SK-N-SH treated with all-trans-retinoic acid at 6 μM for 48 hours (cell line): ENCODE data around the gene CMIP.

Source experiments
- ATAC-seq: fragments of 200-7000 bp; cut with Tn5 transposase; 3 replicates; pipeline ENCODE4 v1.9.1; 2020; ENCODE audit warnings: mild to moderate bottlenecking, moderate library complexity
- BACH2 ChIP-seq: fragments of 250-450 bp; sonication (Bioruptor Pico); IDR thresholded peaks from 2 replicates; pipeline ENCODE4 v1.9.0; 2021; ENCODE audit warnings: mild to moderate bottlenecking, borderline replicate concordance
- CSDC2 ChIP-seq: fragments of 250-450 bp; sonication (Bioruptor Pico); IDR thresholded peaks from 2 replicates; pipeline ENCODE4 v1.5.0; 2020; ENCODE audit warnings: mild to moderate bottlenecking, moderate library complexity
- ESRRG ChIP-seq: fragments of 250-450 bp; sonication (Bioruptor Pico); IDR thresholded peaks from 2 replicates; pipeline ENCODE4 v1.6.1; 2021; ENCODE audit warnings: mild to moderate bottlenecking
- GLIS3 ChIP-seq: fragments of 250-450 bp; sonication (Bioruptor Pico); IDR thresholded peaks from 2 replicates; pipeline ENCODE4 v1.5.0; 2020; ENCODE audit warnings: mild to moderate bottlenecking, moderate library complexity
- ISL1 ChIP-seq: fragments of 250-450 bp; sonication (Bioruptor Pico); IDR thresholded peaks from 2 replicates; pipeline ENCODE4 v2.1.2; 2022; ENCODE audit warnings: mild to moderate bottlenecking, moderate library complexity
- PATZ1 ChIP-seq: fragments of 250-450 bp; sonication (Bioruptor Pico); IDR thresholded peaks from 2 replicates; pipeline ENCODE4 v1.8.0; 2020; ENCODE audit warnings: mild to moderate bottlenecking, moderate library complexity, borderline replicate concordance
- POU6F1 ChIP-seq: fragments of 250-450 bp; sonication (Bioruptor Pico); IDR thresholded peaks from 2 replicates; pipeline ENCODE4 v1.8.0; 2021; ENCODE audit warnings: low read depth, mild to moderate bottlenecking, moderate library complexity, borderline replicate concordance
- PPARA ChIP-seq: fragments of 250-450 bp; sonication (Bioruptor Pico); IDR thresholded peaks from 2 replicates; pipeline ENCODE4 v1.5.0; 2020; ENCODE audit warnings: mild to moderate bottlenecking, borderline replicate concordance
- SNAI2 ChIP-seq: fragments of 250-450 bp; sonication (Bioruptor Pico); IDR thresholded peaks from 2 replicates; pipeline ENCODE4 v1.5.0; 2020; ENCODE audit warnings: mild to moderate bottlenecking, moderate library complexity
- TCF4 ChIP-seq: fragments of 250-450 bp; sonication (Bioruptor Pico); IDR thresholded peaks from 2 replicates; pipeline ENCODE4 v1.8.0; 2021; ENCODE audit warnings: mild to moderate bottlenecking, moderate library complexity, borderline replicate concordance
- TOX ChIP-seq: fragments of 250-450 bp; sonication (Bioruptor Pico); IDR thresholded peaks from 2 replicates; pipeline ENCODE4 v1.8.0; 2021; ENCODE audit warnings: mild to moderate bottlenecking, moderate library complexity, borderline replicate concordance
- TSHZ2 ChIP-seq: fragments of 250-450 bp; sonication (Bioruptor Pico); IDR thresholded peaks from 2 replicates; pipeline ENCODE4 v1.5.0; 2020; ENCODE audit warnings: mild to moderate bottlenecking, moderate library complexity
- ZFP3 ChIP-seq: fragments of 250-450 bp; sonication (Bioruptor Pico); IDR thresholded peaks from 2 replicates; pipeline ENCODE4 v1.5.0; 2020; ENCODE audit warnings: mild to moderate bottlenecking, moderate library complexity
- ZNF8 ChIP-seq: fragments of 450-650 bp; formaldehyde crosslinking; IDR thresholded peaks from 2 replicates; pipeline ENCODE4 v1.5.0; 2020; ENCODE audit warnings: mild to moderate bottlenecking, moderate library complexity
- TF ChIP-seq, protein P1 (sequence below): fragments of 250-450 bp; sonication (Bioruptor Pico); IDR thresholded peaks from 2 replicates; pipeline ENCODE4 v1.5.1; 2020; ENCODE audit warnings: low read depth, mild to moderate bottlenecking, moderate library complexity

Gene CMIP

DNA sequence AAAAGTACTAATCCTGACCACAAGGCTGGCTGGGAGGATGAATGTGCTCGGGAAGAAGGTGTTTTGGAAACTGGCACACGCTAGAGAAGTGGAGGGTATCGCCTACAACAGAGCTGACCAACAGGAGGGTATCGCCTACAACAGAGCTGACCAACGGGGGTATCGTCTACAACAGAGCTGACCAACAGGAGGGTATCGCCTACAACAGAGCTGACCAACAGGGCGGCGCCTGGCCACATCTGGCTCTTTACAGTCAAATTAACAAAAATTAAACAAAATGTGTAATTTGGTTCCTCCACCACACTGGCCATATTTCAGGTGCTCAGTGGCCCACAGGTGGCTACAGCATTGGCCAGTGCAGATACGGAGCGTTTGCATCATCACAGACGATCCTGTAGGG is 153.5 kb downstream of the CMIP start (continued):
- TF ChIP-seq PATZ1 (no peak), ZNF8 (CRISPR knock-in tag) (no peak)
- TF ChIP-seq, all 23 proteins: peak for 0

DNA sequence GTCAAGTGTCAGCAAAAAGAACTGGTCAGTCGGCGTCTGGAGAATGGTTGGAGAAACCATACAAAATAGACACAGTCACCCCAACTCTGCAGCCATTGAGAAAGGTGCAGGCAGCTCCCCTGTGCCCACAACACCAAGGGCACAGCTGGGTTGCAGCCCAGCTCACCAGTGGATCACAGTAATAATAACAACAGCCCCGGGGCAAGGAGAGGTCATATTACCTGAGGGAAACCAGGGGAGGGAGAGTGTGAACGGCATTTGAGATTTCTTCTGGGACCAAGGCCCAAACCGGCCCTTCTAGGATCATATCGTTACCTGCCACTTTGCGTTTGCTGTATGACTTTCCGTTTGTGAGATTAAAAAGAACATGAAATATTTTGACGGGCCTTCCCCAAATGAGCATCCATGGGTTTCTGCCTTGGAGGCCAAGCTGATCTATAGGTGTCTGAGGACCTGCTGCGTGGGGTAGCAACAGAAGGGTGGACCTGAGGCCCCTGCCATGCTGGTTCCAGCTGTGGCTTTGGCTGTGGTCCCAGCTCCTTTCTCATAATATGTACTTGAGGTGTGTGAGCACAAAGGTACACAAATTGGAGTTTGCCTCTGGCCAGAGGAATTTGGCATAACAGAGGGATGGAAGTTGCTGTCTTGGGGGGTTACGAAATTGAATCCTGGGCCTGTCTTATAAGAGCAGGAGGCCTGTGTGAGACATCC is 154.6 kb downstream of the CMIP start:
- ATAC-seq = no peak
- TF ChIP-seq POU6F1 (no peak), ESRRG (CRISPR knock-in tag) (no peak), TOX (CRISPR knock-in tag) (no peak), SNAI2 (no peak), PATZ1 (no peak), ISL1 (CRISPR knock-in tag) (no peak), TCF4 (CRISPR knock-in tag) (no peak), CSDC2 (no peak), GLIS3 (CRISPR knock-in tag) (no peak), TSHZ2 (CRISPR knock-in tag) (no peak), BACH2 (no peak), ZNF8 (CRISPR knock-in tag) (no peak)

DNA sequence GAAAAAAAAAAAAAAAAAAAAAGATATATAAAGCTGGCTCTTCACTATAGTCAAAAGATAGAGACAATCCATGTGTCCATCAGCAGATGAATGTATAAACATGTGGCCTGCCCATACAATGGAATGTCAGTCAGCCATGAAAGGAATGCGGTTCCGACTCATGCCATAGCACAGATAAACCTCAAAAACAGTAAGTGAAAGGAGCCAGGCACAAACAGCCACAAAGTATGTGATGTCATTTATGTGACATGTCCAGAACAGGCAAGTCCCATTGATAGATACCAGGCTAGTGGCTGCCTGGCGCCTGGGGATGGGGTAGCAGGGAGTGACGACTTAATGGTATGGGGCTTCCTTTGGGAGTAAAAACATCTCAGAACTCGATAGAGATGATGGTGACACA is 155.7 kb downstream of the CMIP start:
- peak; percentile 86 for ATAC-seq
- no peak for TF ChIP-seq POU6F1
- peak; percentile 78 for TF ChIP-seq ISL1 (CRISPR knock-in tag)
- TF ChIP-seq, protein P1, sequence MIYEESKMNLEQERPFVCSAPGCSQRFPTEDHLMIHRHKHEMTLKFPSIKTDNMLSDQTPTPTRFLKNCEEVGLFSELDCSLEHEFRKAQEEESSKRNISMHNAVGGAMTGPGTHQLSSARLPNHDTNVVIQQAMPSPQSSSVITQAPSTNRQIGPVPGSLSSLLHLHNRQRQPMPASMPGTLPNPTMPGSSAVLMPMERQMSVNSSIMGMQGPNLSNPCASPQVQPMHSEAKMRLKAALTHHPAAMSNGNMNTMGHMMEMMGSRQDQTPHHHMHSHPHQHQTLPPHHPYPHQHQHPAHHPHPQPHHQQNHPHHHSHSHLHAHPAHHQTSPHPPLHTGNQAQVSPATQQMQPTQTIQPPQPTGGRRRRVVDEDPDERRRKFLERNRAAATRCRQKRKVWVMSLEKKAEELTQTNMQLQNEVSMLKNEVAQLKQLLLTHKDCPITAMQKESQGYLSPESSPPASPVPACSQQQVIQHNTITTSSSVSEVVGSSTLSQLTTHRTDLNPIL (CRISPR knock-in tag) = peak; percentile 96
- TF ChIP-seq TSHZ2 (CRISPR knock-in tag) = peak; percentile 88
- peak; percentile 85 for TF ChIP-seq TCF4 (CRISPR knock-in tag)
- peak; percentile 45; the same call in 1 of the 2 replicates for TF ChIP-seq CSDC2
- TF ChIP-seq GLIS3 (CRISPR knock-in tag) = 0 out of 2 replicates have a peak, but pooled peaks have one; percentile 51
- no peak for TF ChIP-seq PPARA (CRISPR knock-in tag)
- peak; percentile 69; the same call in 1 of the 2 replicates for TF ChIP-seq ZFP3
- TF ChIP-seq SNAI2 = peak; percentile 69
